Mesothelial cell of epicardium (in vitro differentiated cells): ENCODE results near the gene GSS. TPM values are rescaled to one million over a fixed set of nuclear protein-coding genes. Genes with fewer than 3 reads are reported as not detected.

Experiments used
- DNase-seq, 2 experiments: peaks; one replicate each; pipeline ENCODE4 v3.0.0; 2021; ENCODE audit warnings: low spot score in 2 of 2; ENCODE audit not compliant: unreplicated experiment in 2 of 2
- H3K27ac Mint-ChIP-seq: 2 replicates; pipeline ENCODE4 v1.8.0; 2021; ENCODE audit warnings: mixed read lengths
- H3K27me3 Mint-ChIP-seq: 2 replicates; pipeline ENCODE4 v1.8.0; 2021; ENCODE audit warnings: low read depth, mixed read lengths
- H3K36me3 Mint-ChIP-seq: 2 replicates; pipeline ENCODE4 v1.8.0; 2021; ENCODE audit warnings: mixed read lengths
- H3K4me1 Mint-ChIP-seq: 2 replicates; pipeline ENCODE4 v1.8.0; 2021; ENCODE audit warnings: mixed read lengths
- H3K4me3 Mint-ChIP-seq: 2 replicates; pipeline ENCODE4 v1.8.0; 2021; ENCODE audit warnings: mild to moderate bottlenecking, moderate library complexity, mixed read lengths
- H3K9me3 Mint-ChIP-seq: 2 replicates; pipeline ENCODE4 v1.8.0; 2021; ENCODE audit warnings: mixed read lengths
- CTCF ChIP-seq: fragments of 200-600 bp; sonication (generic); IDR thresholded peaks from one replicate; pipeline ENCODE4 v1.5.0; 2021; ENCODE audit warnings: antibody characterized with exemption; ENCODE audit not compliant: unreplicated experiment
- total RNA-seq: library from RNA; stranded (reverse); gene quantifications from 3 replicates; pipeline ENCODE4 v1.2.1, GENCODE V29; 2021

The GSS gene
- total RNA-seq, 1 donor from 2014 or later: 54.8 TPM

- no peak for DNase-seq
- Mint-ChIP-seq H3K27me3 (no peaks in the 10 kb centered on the region), H3K27ac (peak overlapping the region; percentile 41), H3K9me3 (no peaks in the 10 kb centered on the region), H3K4me3 (no peak overlapping the region), H3K4me1 (peaks cover 42% of the 10 kb centered on the region), H3K36me3 (peaks cover 1% of the 10 kb centered on the region)
- no peak for TF ChIP-seq CTCF
Measured at GRCh38 chr20:34953960-34954359, 1.6 kb downstream of the GSS start.

GRCh38 chr20:34952671-34953070, 2.9 kb downstream of the GSS start:
- Mint-ChIP-seq H3K27ac (peak overlapping the region; percentile 81), H3K4me1 (peaks cover 42% of the 10 kb centered on the region), H3K27me3 (no peaks in the 10 kb centered on the region), H3K4me3 (no peak overlapping the region), H3K9me3 (no peaks in the 10 kb centered on the region), H3K36me3 (peaks cover 1% of the 10 kb centered on the region)
- TF ChIP-seq CTCF: no peak
- no peak for DNase-seq

- DNase-seq: no peak
- no peaks in the 10 kb centered on the region for H3K27me3 Mint-ChIP-seq
- no peak for TF ChIP-seq CTCF
- peaks cover 39% of the 10 kb centered on the region for H3K4me1 Mint-ChIP-seq
- no peaks in the 10 kb centered on the region for H3K9me3 Mint-ChIP-seq
- H3K27ac Mint-ChIP-seq: no peak overlapping the region
- H3K4me3 Mint-ChIP-seq: no peak overlapping the region
- peaks cover 3% of the 10 kb centered on the region for H3K36me3 Mint-ChIP-seq
Measured at GRCh38 chr20:34951652-34952051, 4.0 kb downstream of the GSS start.

- no peak for TF ChIP-seq CTCF
- Mint-ChIP-seq H3K27me3 (no peaks in the 10 kb centered on the region), H3K36me3 (peaks cover 5% of the 10 kb centered on the region), H3K9me3 (no peaks in the 10 kb centered on the region), H3K4me3 (no peak overlapping the region), H3K4me1 (peaks cover 36% of the 10 kb centered on the region), H3K27ac (no peak overlapping the region)
- DNase-seq: no peak
Measured at GRCh38 chr20:34951252-34951651, 4.4 kb downstream of the GSS start.

- Mint-ChIP-seq H3K4me1 (peaks cover 18% of the 10 kb centered on the region), H3K9me3 (no peaks in the 10 kb centered on the region), H3K36me3 (peaks cover 12% of the 10 kb centered on the region), H3K4me3 (no peak overlapping the region), H3K27ac (no peak overlapping the region), H3K27me3 (no peaks in the 10 kb centered on the region)
- DNase-seq: no peak
- TF ChIP-seq CTCF: no peak
Measured at GRCh38 chr20:34949120-34949519, 6.5 kb downstream of the GSS start.

- Mint-ChIP-seq H3K27ac (no peak overlapping the region), H3K27me3 (no peaks in the 10 kb centered on the region), H3K4me3 (no peak overlapping the region), H3K36me3 (peaks cover 18% of the 10 kb centered on the region), H3K9me3 (no peaks in the 10 kb centered on the region), H3K4me1 (peaks cover 12% of the 10 kb centered on the region)
- no peak for TF ChIP-seq CTCF
- DNase-seq: no peak
Measured at GRCh38 chr20:34948030-34948429, 7.6 kb downstream of the GSS start.
